ENCODE data around the gene ENO2. TPM values are rescaled to one million over a fixed set of nuclear protein-coding genes. Genes with fewer than 3 reads are reported as not detected.

ENO2 gene
- polyA plus RNA-seq, 1 of the 3 experiments (the other 2 are of a cell fraction) = 50.6 TPM

- TF ChIP-seq PBX3 (IDR thresholded peaks at IDR 0.05) (no peak; the same call in 1 of the 2 replicates), CHD2 (IDR thresholded peaks at IDR 0.05; ENCODE audit: low read length, partially characterized antibody) (peak; percentile 36), MXI1 (IDR thresholded peaks at IDR 0.05; ENCODE audit: low read depth, low read length) (peak; percentile 54), SMC3 (IDR thresholded peaks at IDR 0.05; ENCODE audit: low read depth, low read length) (peak; percentile 84), RXRA (IDR thresholded peaks at IDR 0.05; ENCODE audit: borderline replicate concordance, low read depth) (no peak), MAX (IDR thresholded peaks at IDR 0.05; ENCODE audit: low read depth) (peak; percentile 86), SIN3A (IDR thresholded peaks at IDR 0.05; ENCODE audit: borderline replicate concordance, low read depth, low read length) (0 out of 2 replicates have a peak, but pooled peaks have one; percentile 13), USF1 (IDR thresholded peaks at IDR 0.05; ENCODE audit: borderline replicate concordance, low read depth) (no peak)
Observed at GRCh38 chr12:6944381-6945186, 30.2 kb downstream of the ENO2 start (continued).

- no peak overlapping the region for H3K27ac ChIP-seq (ENCODE audit: low read depth in 2 of 2, low read length in 1 of 2)
- peak overlapping the region; percentile 87; the same call in 1 of the 2 replicates for H3K4me2 ChIP-seq
- H3F3A ChIP-seq (replicated peaks; ENCODE audit: insufficient read depth) = peaks cover 42% of the 10 kb centered on the region
- DNase-seq = peak; percentile 15
- POLR2A ChIA-PET = interaction anchor here (2.5 to 4.6 kb wide), 3 partner anchors 18 to 73 kb away, joined by 14 to 82 read pairs (median 62); partner anchors contain the start of genes ATN1 and SPSB2
- peaks cover 11 to 15% of the 10 kb centered on the region in 2 experiments for H3K36me3 ChIP-seq (replicated peaks in 1 of 2; ENCODE audit: control insufficient read depth in 1 of 2, insufficient read depth in 2 of 2, low read length in 1 of 2)
- peaks cover 6 to 13% of the 10 kb centered on the region in 2 experiments; a peak in 3 of 4 replicates for H3K4me1 ChIP-seq (ENCODE audit: control insufficient read depth in 1 of 2, insufficient read depth in 2 of 2, low read depth in 1 of 2, low read length in 1 of 2)
- H3K4me3 ChIP-seq (ENCODE audit: low read depth in 2 of 2, low read length in 1 of 2) = no peak overlapping the region
- peaks cover 10% of the 10 kb centered on the region; the same call in 1 of the 2 replicates for H3K79me2 ChIP-seq (ENCODE audit: insufficient read depth)
- TF ChIP-seq SMC3 (IDR thresholded peaks at IDR 0.05; ENCODE audit: low read depth, low read length) (no peak), TEAD4 (IDR thresholded peaks at IDR 0.05; ENCODE audit: borderline replicate concordance, insufficient read depth) (no peak), MEF2A (IDR thresholded peaks at IDR 0.05; ENCODE audit: borderline replicate concordance, low read depth) (no peak), EP300 (IDR thresholded peaks at IDR 0.05; ENCODE audit: borderline replicate concordance in 1 of 2, low read depth in 1 of 2, low read length in 1 of 2) (no peak), MXI1 (IDR thresholded peaks at IDR 0.05; ENCODE audit: low read depth, low read length) (no peak), RFX5 (IDR thresholded peaks at IDR 0.05; ENCODE audit: low read length) (no peak), FOSL2 (IDR thresholded peaks at IDR 0.05; ENCODE audit: borderline replicate concordance, low read depth) (no peak), CHD2 (IDR thresholded peaks at IDR 0.05; ENCODE audit: low read length, partially characterized antibody) (no peak), IRF3 (IDR thresholded peaks at IDR 0.05; ENCODE audit: low read depth, low read length) (no peak)
- H4K20me1 ChIP-seq (ENCODE audit: insufficient read depth) = no peaks in the 10 kb centered on the region
- 80% methylated on average over 4 of the region's 11 CpGs for WGBS (ENCODE audit: low lambda C conversion rate)
- H3K9me2 ChIP-seq = no peaks in the 10 kb centered on the region
- no peaks in the 10 kb centered on the region for H3K9me3 ChIP-seq
- H2AFZ ChIP-seq (ENCODE audit: low read depth) = no peak overlapping the region
- H3K27me3 ChIP-seq (ENCODE audit: insufficient read depth) = no peaks in the 10 kb centered on the region
- H3K9ac ChIP-seq = no peak overlapping the region
- CTCF ChIA-PET = interaction anchor here (0.9 to 6.5 kb wide), 18 partner anchors 8 to 199 kb away, joined by 3 to 114 read pairs (median 8); partner anchors contain the start of genes C1R, C1RL and ENO2
Observed at GRCh38 chr12:6945613-6946012, 31.2 kb downstream of the ENO2 start.

Data from SK-N-SH (cell line).